OCI-LY1 (cell line): Measurements from ENCODE around the gene FAM50A.

Source experiments
- CTCF ChIP-seq: fragments of 200-600 bp; sonication (generic), shearing (Covaris generic); IDR thresholded peaks from 2 replicates; pipeline ENCODE4 v1.5.1; 2017; ENCODE audit warnings: mild to moderate bottlenecking, antibody characterized with exemption, low read length, moderate library complexity, mixed read lengths
- EZH2 ChIP-seq: fragments of 200-600 bp; sonication (generic), shearing (Covaris generic); IDR thresholded peaks from 2 replicates; pipeline ENCODE4 v1.8.0; 2017; ENCODE audit warnings: borderline replicate concordance, mixed run types, mild to moderate bottlenecking, antibody characterized with exemption, low read length, moderate library complexity, mixed read lengths

GRCh38 chrX:154494715-154495114 lies 50.8 kb downstream of the FAM50A start:
- TF ChIP-seq CTCF (no peak), EZH2 (no peak)
